Articular chondrocyte of knee joint (primary cell): Measurements from ENCODE around the gene NUDT5. TPM values are rescaled to one million over a fixed set of nuclear protein-coding genes. Genes with fewer than 3 reads are reported as not detected.

Experiments
- small RNA-seq: library from RNA; depleted of rRNA; stranded (forward); fragments of <200 nt; gene quantifications from one replicate; pipeline ENCODE3, GENCODE V24; 2012
- total RNA-seq: library from RNA; depleted of rRNA; stranded (reverse); fragments of >200 nt; gene quantifications from 2 replicates; pipeline ENCODE4 v1.2.3, GENCODE V29; 2012

The NUDT5 gene
- total RNA-seq = 63.3 and 75.4 TPM in 2 replicates

DNA sequence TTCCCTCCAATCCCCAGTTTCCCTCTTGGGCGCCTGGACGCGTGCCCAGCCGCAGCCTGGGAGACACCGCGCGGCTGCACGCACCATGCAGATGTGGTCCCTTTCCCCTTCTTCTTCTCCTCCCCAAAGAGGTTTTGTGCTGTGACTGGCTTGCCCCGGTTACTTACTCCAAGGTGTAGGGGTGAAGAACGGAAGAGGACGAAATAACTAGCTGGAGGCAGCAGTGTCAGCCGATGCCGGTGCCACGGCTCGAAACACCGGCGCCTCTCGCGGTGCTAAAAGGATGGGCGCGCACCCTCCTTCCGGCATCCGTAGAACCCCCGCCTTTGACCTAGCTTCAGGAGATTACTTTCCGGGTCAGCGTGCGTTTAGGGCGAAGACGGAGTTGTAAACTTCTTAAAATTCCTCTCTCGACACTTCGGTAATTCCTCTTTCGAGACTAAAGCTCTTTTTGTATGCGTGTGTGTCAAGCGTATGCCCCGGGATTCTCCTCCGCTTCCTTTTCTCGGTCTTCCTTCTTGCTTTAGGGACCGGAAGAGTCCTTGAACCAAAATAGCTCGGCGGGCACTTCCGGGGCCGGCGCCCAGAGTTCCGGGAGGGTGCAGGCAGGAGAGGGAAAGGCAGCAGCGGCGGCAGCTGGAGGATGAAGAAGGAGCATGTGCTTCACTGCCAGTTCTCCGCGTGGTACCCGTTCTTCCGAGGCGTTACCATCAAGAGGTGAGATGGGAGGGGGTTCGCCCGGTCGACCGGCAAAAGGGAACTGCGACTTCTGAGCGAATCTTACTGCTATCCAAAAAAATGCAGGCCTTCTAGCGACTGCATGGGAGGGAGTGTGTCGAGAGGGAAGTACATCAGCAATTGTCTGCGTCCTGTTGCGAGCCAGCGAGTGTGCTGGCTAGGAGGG is at the start of gene NUDT5, which contains the start of gene CDC123:
Gene NUDT5 (minus strand): TSS at position 289 of the 904 bp plus-strand sequence. CDS start 9,600 bp downstream, outside the sequence.
Gene CDC123 (plus strand): TSS at position 586 of the 904 bp plus-strand sequence. CDS start 58 bp downstream, at position 644.

DNA sequence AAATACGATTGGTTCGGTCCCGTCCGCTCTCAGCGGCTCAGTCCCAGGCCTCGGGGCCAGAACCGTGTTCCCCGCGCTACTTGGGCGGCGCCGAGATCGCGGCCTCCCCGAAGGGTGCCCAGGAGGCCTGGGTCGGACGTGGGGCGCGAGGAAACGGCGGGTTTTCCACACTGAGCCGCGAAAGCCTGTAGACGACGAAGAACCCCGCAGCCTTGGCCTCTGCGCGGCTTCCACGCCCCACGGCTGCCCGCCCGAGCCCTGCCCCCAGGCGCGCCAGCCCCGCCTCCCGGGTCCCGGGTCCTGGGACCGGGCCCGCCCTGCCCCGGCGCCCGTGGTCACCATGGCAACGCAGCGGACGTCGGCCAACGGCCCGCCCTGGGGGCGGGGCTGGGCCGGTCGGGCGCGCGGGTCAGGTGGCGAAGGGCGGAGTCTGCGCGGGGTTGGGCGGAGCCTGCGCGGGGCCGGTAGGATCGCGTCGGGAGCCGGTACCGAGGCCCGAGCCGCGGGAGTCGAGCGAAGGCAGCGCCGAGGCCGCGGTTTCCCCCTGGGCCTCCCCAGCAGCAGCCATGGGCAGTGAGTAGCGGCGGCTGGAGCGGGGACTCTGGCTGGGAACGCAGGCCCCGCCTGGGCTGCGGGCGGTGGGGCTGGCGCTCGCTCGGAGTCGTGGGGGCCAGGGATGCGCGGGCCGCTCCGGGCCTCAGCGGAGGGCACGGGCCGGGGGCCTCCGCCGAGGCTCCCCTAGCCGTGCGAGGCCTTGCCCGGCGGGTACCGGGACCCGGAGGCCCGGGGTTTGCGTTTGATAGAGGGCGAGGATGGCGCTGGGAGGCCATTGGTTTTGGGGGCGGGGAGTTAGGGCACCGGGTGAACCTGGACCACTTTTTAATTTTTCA is 66.2 kb downstream of the NUDT5 start, which contains the start of gene SEC61A2:
Gene SEC61A2 (plus strand): TSS at position 456 of the 890 bp plus-strand sequence. CDS start 111 bp downstream, at position 567.

Small RNAs within 50 kb of the gene (small RNA-seq; reads per million reads assigned to genes)
- gene MIR548AK (not detected), gene RNU6-88P (not detected)

Other genes starting within 250 kb of the NUDT5 start
- gene UPF2, start 153.1 kb downstream of the NUDT5 start, total RNA-seq = 14.5 and 17.1 TPM in 2 replicates
- 16.6 and 19.6 TPM in 2 replicates for gene DHTKD1, start 126.9 kb downstream of the NUDT5 start, total RNA-seq
- gene SEC61A2, start 66.2 kb downstream of the NUDT5 start, total RNA-seq = 10.9 and 11.1 TPM in 2 replicates
- gene CDC123, start 297 bp upstream of the NUDT5 start, total RNA-seq = 111 and 114 TPM in 2 replicates
- gene CAMK1D, start 153.7 kb upstream of the NUDT5 start, total RNA-seq = 14.4 and 19.3 TPM in 2 replicates